Thyroid gland (tissue), 4 donors: ENCODE results near the gene RAB35.

ENCODE experiments used
- CTCF ChIP-seq, 6 experiments: fragments of 200-600 bp in 3 of 6; fragments of 450-650 bp in 3 of 6; sonication (generic) in 3 of 6; IDR thresholded peaks; one replicate each; pipeline ENCODE4 v1.5.1; 2016 to 2019; ENCODE audit warnings: antibody characterized with exemption in 6 of 6, mild to moderate bottlenecking in 2 of 6, inconsistent platforms in 1 of 6, moderate library complexity in 1 of 6
- POLR2A ChIP-seq, 2 donors: fragments of 450-650 bp; IDR thresholded peaks; one replicate each; pipeline ENCODE4 v1.6.1; 2017; ENCODE audit warnings: antibody characterized with exemption in 2 of 2, mild to moderate bottlenecking in 2 of 2, moderate library complexity in 1 of 2

- no peak for TF ChIP-seq CTCF (IDR thresholded peaks at IDR 0.05)
- TF ChIP-seq POLR2A (IDR thresholded peaks at IDR 0.05): no peak
These were observed 5.3 kb upstream of the RAB35 start for GRCh38 chr12:120121766-120122293.
